ENCODE data around the gene TADA3. TPM values are rescaled to one million over a fixed set of nuclear protein-coding genes. Genes with fewer than 3 reads are reported as not detected.

TADA3 gene
- total and polyA plus RNA-seq, 2 donors (not counting 3 experiments of a cell fraction or from before 2014, with no cell fraction given): 27.8 to 31.0 TPM

GRCh38 chr3:9745521-9745920 is 46.8 kb downstream of the TADA3 start:
- CTCF ChIA-PET: interaction anchor here (1.3 kb wide), 1 partner anchor 8 kb away, joined by 3 read pairs; no protein-coding TSS in a partner anchor
- Histone ChIP-seq H4K20me1 (replicated peaks; ENCODE audit: control insufficient read depth, extremely low read depth, insufficient read depth, low read length) (no peaks in the 10 kb centered on the region), H3K4me2 (ENCODE audit: insufficient read depth, low read length) (no peak overlapping the region), H3K27ac (ENCODE audit: insufficient read depth, low read depth, low read length) (no peak overlapping the region), H3K4me3 (replicated peaks in 1 of 3; ENCODE audit: insufficient read depth in 1 of 3, low read depth in 1 of 3, low read length in 3 of 3) (no peak overlapping the region), H3K9me3 (replicated peaks; ENCODE audit: control insufficient read depth, insufficient read depth, low read length) (no peaks in the 10 kb centered on the region), H3K9me1 (replicated peaks; ENCODE audit: control insufficient read depth, extremely low read depth, insufficient read depth, low read length) (no peaks in the 10 kb centered on the region), H3K9ac (replicated peaks; ENCODE audit: extremely low read depth, insufficient read depth, low read length) (no peak overlapping the region), H2AFZ (ENCODE audit: low read depth, low read length) (no peak overlapping the region), H3K27me3 (ENCODE audit: control insufficient read depth in 2 of 2, insufficient read depth in 2 of 2, low read length in 2 of 2) (no peaks in the 10 kb centered on the region), H3K79me2 (ENCODE audit: control insufficient read depth, insufficient read depth, low read length) (peaks cover 3% of the 10 kb centered on the region), H3K4me1 (ENCODE audit: control insufficient read depth, extremely low read depth, insufficient read depth, low read length) (peaks cover 24% of the 10 kb centered on the region), H3K36me3 (ENCODE audit: control insufficient read depth in 2 of 2, extremely low read depth in 1 of 2, insufficient read depth in 2 of 2, low read length in 2 of 2) (peaks cover 28 to 71% of the 10 kb centered on the region in 2 experiments)
- POLR2A ChIA-PET: no interaction called here
- DNase-seq (ENCODE audit: low read depth, low spot score) (no peak), FAIRE-seq (no peak)
- TF ChIP-seq POLR2AphosphoS5 (IDR thresholded peaks at IDR 0.05; ENCODE audit: insufficient read depth, low read depth, low read length): no peak
- no peak for TF ChIP-seq CTCF (IDR thresholded peaks at IDR 0.05; ENCODE audit: extremely low read depth in 1 of 2, insufficient read depth in 1 of 2, low read depth in 1 of 2, low read length in 2 of 2)
- TF ChIP-seq FOS (IDR thresholded peaks at IDR 0.05; ENCODE audit: borderline replicate concordance, insufficient read depth, low read length): no peak
- no peak for TF ChIP-seq MAX (IDR thresholded peaks at IDR 0.05; ENCODE audit: insufficient read depth, insufficient read length)
- TF ChIP-seq JUN (IDR thresholded peaks at IDR 0.05; ENCODE audit: borderline replicate concordance, insufficient read depth, insufficient read length, low read depth): no peak
- no peak for TF ChIP-seq MYC (IDR thresholded peaks at IDR 0.05; ENCODE audit: low read depth, low read length)
- no peak for TF ChIP-seq EZH2 (IDR thresholded peaks at IDR 0.05; ENCODE audit: borderline replicate concordance, low read depth, low read length, severe bottlenecking)
- no peak for TF ChIP-seq GATA2 (IDR thresholded peaks at IDR 0.05; ENCODE audit: insufficient read depth, insufficient read length, low read depth, low read length)
- no peak for TF ChIP-seq POLR2A (IDR thresholded peaks at IDR 0.05; ENCODE audit: low read depth, low read length)
- dilution Hi-C loops (cut with MboI; ENCODE audit: extremely low pct_ligation_motif_present, low sequenced_read_pairs) (no loop called here), intact Hi-C loops (cut with micrococcal nuclease) (no loop called here)
- BruUV-seq (replicated peaks): no TSS peak
